Stimulated activated CD4-positive, alpha-beta T cell treated with anti-CD3 and anti-CD28 coated beads, Interleukin-1b, Interleukin-23, amount 100 ng/mL, for 4 hours (primary cell): ENCODE results near the gene ARPC5L.

Experiments used
- DNase-seq, 2 donors: peaks; one replicate each; pipeline ENCODE4 v3.0.0-alpha.2; 2020; ENCODE audit warnings: low read depth in 2 of 2

The ARPC5L gene

GRCh38 chr9:124868511-124869465, 6.9 kb downstream of the ARPC5L start:
- DNase-seq = peak; percentile 91 to 94

GRCh38 chr9:124869466-124869985, 7.6 kb downstream of the ARPC5L start:
- DNase-seq = peak in 1 of 2 donors; percentile 40

GRCh38 chr9:124869986-124870560, 8.1 kb downstream of the ARPC5L start:
- peak; percentile 79 to 88 for DNase-seq

DNA sequence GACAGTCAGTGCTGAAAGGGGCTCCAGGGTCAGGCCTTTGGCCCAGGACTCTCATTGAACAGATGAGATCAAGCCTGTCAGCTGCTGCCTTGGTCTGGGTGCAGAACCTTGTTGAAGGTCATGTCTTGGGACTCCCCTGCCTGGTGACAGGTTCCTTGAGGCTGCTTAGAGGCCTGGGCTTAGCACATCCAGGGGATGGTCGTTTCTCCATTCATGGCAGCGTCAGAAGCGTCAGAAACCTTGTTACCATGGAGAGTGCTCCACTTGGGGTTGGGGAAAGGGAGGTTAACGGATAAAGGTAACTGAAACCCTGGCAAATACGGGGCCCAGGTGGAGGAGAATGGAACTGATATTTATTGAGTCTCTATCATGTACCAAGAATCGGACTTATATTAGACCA, 8.8 kb downstream of the ARPC5L start:
- no peak for DNase-seq

- DNase-seq = no peak
Measured at GRCh38 chr9:124871156-124871561, 9.2 kb downstream of the ARPC5L start.

- DNase-seq = no peak
Measured at GRCh38 chr9:124873664-124874063, 11.7 kb downstream of the ARPC5L start.

- DNase-seq = no peak
Measured at GRCh38 chr9:124875501-124875900, 13.6 kb downstream of the ARPC5L start.

- DNase-seq = no peak
Measured at GRCh38 chr9:124877021-124877782, 15.3 kb downstream of the ARPC5L start.

DNA sequence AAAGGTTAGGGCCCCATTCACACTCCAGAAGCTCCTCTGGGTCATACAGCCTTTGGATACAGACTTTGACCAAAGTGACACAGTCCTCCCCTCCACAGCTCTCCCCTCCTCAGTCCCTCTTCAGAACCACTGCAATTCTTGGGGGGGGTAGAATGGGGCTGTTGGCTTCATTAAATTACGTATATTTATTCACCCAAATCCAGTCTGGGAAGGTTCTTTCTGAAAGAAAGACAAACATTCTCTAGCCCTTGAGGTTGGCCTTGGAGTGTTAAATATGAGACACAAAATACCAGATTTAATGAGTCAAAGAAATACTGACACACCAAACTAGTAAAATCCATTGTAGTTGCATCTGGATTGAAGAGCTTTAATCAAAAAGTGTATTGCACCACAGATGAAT, 16.1 kb downstream of the ARPC5L start:
- no peak for DNase-seq

DNA sequence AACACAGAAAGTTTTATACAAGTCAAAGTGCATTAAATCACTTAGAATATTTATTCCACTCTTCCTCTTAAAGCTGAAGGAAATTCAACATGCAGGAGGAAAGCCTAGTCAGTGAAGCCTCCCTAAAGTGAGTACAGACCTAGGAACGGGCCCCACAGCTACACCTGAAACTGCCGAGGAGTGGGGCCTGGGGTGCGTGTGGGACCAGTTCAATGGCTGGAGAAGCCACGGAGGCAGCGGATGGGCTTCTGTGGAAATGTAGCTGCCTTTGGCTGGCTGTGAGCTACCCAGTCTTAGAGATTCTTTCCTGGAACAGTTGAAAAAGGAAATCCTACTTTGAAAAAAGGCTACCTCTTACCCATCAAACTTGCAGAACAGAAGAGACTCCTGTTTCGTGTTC, 16.6 kb downstream of the ARPC5L start:
- no peak for DNase-seq

DNA sequence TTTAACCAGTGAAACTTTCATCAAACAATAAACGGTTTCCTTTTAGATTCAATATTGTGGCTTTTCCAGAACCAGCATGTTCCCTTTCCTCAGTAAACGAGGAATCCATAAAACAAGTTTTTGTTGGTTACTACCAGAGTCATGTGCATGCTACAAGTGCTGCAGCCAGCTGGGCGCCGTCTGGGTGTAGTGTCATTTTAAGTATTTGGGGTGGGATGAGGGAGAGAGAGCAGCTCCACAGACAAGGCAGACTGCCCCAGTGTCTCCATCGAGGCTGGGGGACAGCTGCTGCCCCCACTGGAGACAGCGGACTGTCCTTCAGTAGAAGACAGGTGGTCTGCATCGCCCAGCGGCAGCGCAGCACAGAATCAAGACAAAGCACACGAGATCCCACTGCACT, 17.3 kb downstream of the ARPC5L start:
- no peak for DNase-seq

DNA sequence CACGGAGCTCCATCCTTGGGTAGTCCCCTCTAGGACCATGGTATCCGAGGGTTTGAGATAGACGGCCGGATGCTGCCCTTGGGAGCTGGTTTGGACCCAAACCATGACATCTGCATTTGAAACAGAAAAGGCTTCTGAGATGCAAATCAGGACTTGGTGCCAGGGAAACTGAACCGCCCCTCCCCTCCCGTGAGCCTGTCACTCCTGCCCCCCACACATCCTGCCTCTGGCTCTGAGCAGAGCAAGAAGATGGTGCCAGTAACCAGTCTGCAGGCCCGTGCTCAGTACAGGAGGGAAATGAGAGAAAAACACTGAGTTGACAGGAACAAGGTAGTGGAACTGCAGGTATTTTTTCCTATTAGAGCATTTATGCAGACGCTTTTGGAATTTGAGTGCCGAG, 18.6 kb downstream of the ARPC5L start:
- DNase-seq = no peak

DNA sequence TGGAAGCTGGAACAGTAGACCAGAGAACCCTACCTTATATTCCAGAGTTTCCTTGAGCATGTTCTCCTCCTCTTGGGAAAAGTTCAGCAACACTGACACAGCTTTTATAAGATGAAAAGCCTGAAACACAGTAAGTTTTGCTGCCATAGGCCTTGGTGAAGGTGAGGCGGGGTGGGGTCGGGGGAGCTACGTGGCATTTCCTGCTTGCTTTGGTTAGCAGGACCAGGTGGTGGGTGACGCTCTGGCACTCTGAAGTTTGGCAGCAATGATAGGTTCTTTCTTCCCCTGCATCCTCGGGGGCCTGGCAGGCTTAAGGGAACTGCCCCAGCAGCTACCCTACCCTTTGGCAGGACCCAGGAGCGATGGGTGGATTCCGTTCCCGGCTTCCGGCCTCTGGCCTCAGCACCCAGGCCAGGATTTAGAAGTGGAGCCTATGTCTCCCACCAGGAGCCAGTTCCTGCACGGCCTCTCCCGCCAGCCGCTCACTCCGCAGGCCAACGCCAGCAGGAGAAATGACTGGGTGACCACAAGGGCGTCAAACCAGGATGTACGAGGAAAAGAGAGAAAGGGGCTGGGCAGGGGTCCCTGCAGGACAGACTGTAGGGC, 19.3 kb downstream of the ARPC5L start:
- no peak for DNase-seq

GRCh38 chr9:124882231-124882630, 20.3 kb downstream of the ARPC5L start:
- DNase-seq = no peak

GRCh38 chr9:124884376-124884775, 22.4 kb downstream of the ARPC5L start:
- no peak for DNase-seq

DNA sequence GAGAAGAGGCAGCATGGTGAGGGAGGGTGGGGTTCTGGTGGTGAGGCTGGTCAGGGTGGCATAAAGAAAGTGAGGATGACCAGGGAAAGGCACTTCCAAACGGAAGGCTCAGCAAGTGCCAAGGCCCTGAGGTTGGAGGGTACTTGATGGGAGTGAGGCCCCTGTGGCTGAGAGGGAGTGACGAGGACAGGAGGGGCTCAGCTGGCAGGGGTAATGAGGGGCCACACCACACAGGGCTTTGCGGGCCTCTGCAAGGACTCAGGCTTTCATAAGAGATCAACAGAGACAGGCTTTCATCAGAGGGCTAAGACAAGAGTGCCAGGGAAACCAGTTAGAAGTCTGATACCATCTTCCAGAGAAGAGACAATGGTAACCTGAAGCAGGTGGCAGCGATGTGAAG, 23.6 kb downstream of the ARPC5L start:
- DNase-seq = no peak

DNA sequence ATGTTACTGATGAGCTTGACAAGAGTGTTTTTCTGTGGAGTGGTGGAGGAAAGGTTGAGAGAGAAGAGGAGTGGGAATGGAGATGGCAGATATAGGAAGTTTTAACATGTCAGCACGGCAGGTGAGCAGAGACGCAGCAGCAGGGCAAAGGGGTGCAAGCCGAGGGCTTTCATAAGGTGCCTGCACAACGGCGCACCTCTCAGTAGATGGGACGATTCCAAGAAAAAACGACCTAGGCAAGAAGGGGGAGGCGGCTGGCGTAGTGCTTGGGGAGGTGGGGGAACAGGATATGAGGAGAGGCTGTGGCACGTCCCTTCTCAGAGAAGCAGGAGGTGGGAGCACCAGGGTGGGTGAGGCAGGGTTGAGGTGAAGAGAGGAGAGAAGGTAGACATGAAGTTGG, 24.5 kb downstream of the ARPC5L start:
- no peak for DNase-seq

DNA sequence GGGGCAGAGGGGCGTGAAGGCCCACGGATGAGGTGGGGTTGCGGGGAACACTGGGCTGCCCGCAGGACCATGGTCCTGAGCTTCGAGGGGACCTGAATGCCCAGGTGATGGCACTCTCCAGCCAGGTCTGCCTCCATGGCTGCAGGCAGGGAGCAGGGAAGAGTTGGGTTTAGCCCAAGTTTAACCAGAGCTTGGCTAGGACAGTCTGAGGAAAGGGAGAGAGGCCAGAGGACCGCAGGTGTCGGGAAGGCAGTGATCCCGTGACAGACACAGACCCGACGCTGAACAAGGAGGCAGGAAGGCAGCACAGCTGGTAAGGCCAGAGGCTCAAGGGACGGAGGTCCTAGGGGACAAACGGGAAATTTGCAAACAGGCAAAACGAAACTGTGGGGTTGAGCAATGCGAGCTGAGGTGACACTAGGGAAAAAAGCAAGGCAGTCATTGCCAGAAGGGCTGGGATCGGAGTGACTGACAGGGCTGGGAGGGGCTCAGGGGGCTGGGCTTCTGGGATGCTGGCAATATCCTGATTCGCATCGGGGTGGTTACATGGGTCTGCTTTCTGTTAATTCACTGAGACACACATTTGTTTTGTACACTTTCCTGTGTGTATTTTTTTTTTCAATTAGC, 25.0 kb downstream of the ARPC5L start:
- DNase-seq = no peak

- DNase-seq = no peak
Measured at GRCh38 chr9:124887832-124888231, 25.9 kb downstream of the ARPC5L start.

DNA sequence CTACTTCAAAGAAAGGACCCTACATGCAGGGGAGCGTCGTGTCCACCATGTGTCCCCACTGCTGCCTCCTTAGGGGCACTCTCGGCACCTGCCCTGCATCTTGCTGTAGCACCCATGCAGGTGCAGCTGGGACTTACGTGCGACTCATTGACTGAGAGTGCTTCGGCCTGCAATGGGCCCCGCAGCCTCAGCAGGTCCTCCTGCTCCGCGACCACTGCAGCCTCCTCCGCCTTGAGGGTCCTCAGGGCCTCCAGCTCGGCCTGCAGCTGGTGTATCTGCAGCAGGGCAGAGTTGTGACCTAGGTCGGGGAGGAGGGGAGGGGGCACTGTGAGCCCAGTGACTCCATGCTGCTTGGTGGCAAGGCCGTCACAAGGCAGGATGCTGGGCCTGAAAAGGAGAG, 27.1 kb downstream of the ARPC5L start:
- no peak for DNase-seq

GRCh38 chr9:124890179-124890578, 28.2 kb downstream of the ARPC5L start:
- no peak for DNase-seq
